Natural killer cell (primary cell): Measurements from ENCODE around the gene TNFAIP8L1. TPM values are rescaled to one million over a fixed set of nuclear protein-coding genes. Genes with fewer than 3 reads are reported as not detected.

ENCODE experiments used
- ATAC-seq, 3 donors: fragments of 150-1000 bp in 2 of 3; fragments of 200-7000 bp in 1 of 3; cut with Tn5 transposase; 1 replicate in 1 of 3; 2 replicates in 2 of 3; pipeline ENCODE4 v1.10.0; 2021; ENCODE audit warnings: mild to moderate bottlenecking in 2 of 3, moderate library complexity in 2 of 3
- DNase-seq, 2 donors: peaks; one replicate each; pipeline versions ENCODE4 v3.0.0 to v3.0.0-alpha.2; 2013 to 2021; ENCODE audit warnings: mixed read lengths in 1 of 2
- H3K27ac ChIP-seq: one replicate; pipeline ENCODE4 v1.5.1; 2013; ENCODE audit warnings: mild to moderate bottlenecking, low read length
- H3K27me3 ChIP-seq: one replicate; pipeline ENCODE4 v1.6.1; 2013; ENCODE audit warnings: low read length; ENCODE audit not compliant: control insufficient read depth, insufficient read depth
- H3K36me3 ChIP-seq: one replicate; pipeline ENCODE4 v1.6.1; 2013; ENCODE audit warnings: low read length; ENCODE audit not compliant: control insufficient read depth, insufficient read depth
- H3K4me1 ChIP-seq: one replicate; pipeline ENCODE4 v1.6.1; 2013; ENCODE audit warnings: low read length; ENCODE audit not compliant: control insufficient read depth, insufficient read depth
- H3K4me3 ChIP-seq: one replicate; pipeline ENCODE4 v1.5.1; 2013; ENCODE audit warnings: low read length
- H3K9me3 ChIP-seq: one replicate; pipeline ENCODE4 v1.6.1; 2013; ENCODE audit warnings: low read length; ENCODE audit not compliant: control insufficient read depth, insufficient read depth
- H3K27ac Mint-ChIP-seq, 2 donors: one replicate each; pipeline ENCODE4 v1.8.0; 2022; ENCODE audit warnings: mild to moderate bottlenecking in 2 of 2, mixed read lengths in 2 of 2, moderate library complexity in 1 of 2
- H3K27me3 Mint-ChIP-seq, 2 donors: one replicate each; pipeline ENCODE4 v1.8.0; 2022; ENCODE audit warnings: low read depth in 2 of 2, mixed read lengths in 2 of 2
- H3K36me3 Mint-ChIP-seq: one replicate; pipeline ENCODE4 v1.8.0; 2022; ENCODE audit warnings: mixed read lengths
- H3K4me1 Mint-ChIP-seq, 2 donors: one replicate each; pipeline ENCODE4 v1.8.0; 2022; ENCODE audit warnings: mixed read lengths in 2 of 2
- H3K4me3 Mint-ChIP-seq: one replicate; pipeline ENCODE4 v1.8.0; 2022; ENCODE audit warnings: mild to moderate bottlenecking, moderate library complexity, mixed read lengths
- H3K9me3 Mint-ChIP-seq, 2 donors: one replicate each; pipeline ENCODE4 v1.8.0; 2022; ENCODE audit warnings: mixed read lengths in 2 of 2
- CTCF ChIP-seq: fragments of 200-600 bp; IDR thresholded peaks from one replicate; pipeline ENCODE4 v1.8.0; 2022; ENCODE audit warnings: antibody characterized with exemption
- WGBS: methylation state at CpG from one replicate; pipeline ENCODE4 v1.1.7; 2013; ENCODE audit warnings: missing lambda C conversion rate; ENCODE audit not compliant: insufficient coverage; 5-methylcytosine and 5-hydroxymethylcytosine counted together
- intact Hi-C: fragments of 100-400 bp; cut with micrococcal nuclease; formaldehyde crosslinking; loops from one replicate; pipeline ENCODE4 v1.14.2; 2022
- total RNA-seq, 4 donors: library from RNA; stranded (reverse); fragments of 120-200 nt in 1 of 4; gene quantifications; one replicate each; pipeline versions ENCODE4 v1.2.3 to v1.2.4, GENCODE V29; 2013 to 2022

Gene TNFAIP8L1
- total RNA-seq, 3 donors from 2014 or later (not counting 1 experiment from before 2014, with no cell fraction given), result 8.5 to 13.5 (median 13.3) TPM

GRCh38 chr19:4596033-4596904, 43.0 kb upstream of the TNFAIP8L1 start:
- Histone ChIP-seq H3K9me3 (no peaks in the 10 kb centered on the region), H3K4me3 (no peak overlapping the region), H3K27ac (no peak overlapping the region), H3K4me1 (peaks cover 17% of the 10 kb centered on the region), H3K36me3 (no peaks in the 10 kb centered on the region), H3K27me3 (peaks cover 20% of the 10 kb centered on the region)
- DNase-seq, result no peak
- no peak for ATAC-seq
- Mint-ChIP-seq H3K4me3 (no peak overlapping the region), H3K36me3 (no peaks in the 10 kb centered on the region), H3K27me3 (peaks cover 6 to 20% of the 10 kb centered on the region in 2 donors), H3K9me3 (no peaks in the 10 kb centered on the region), H3K27ac (no peak overlapping the region), H3K4me1 (peaks cover 4 to 13% of the 10 kb centered on the region in 2 donors)
- 50% methylated on average over 17 of the region's 21 CpGs for WGBS
- intact Hi-C loops, result loop anchor here (5.0 kb wide), 1 partner anchor 41 kb away; the partner anchor contains the start of gene TNFAIP8L1
- no peak for TF ChIP-seq CTCF

- Histone ChIP-seq H3K36me3 (no peaks in the 10 kb centered on the region), H3K9me3 (no peaks in the 10 kb centered on the region), H3K27ac (no peak overlapping the region), H3K4me1 (peaks cover 17% of the 10 kb centered on the region), H3K27me3 (peaks cover 19% of the 10 kb centered on the region), H3K4me3 (no peak overlapping the region)
- ATAC-seq, result peak; percentile 38 to 63 (median 62)
- peaks cover 0 to 14% of the 10 kb centered on the region in 2 donors for H3K27me3 Mint-ChIP-seq
- peaks cover 4 to 13% of the 10 kb centered on the region in 2 donors for H3K4me1 Mint-ChIP-seq
- DNase-seq, result peak in 1 of 2 donors; percentile 44
- peak overlapping the region in 1 of 2 donors; percentile 69 for H3K27ac Mint-ChIP-seq
- H3K9me3 Mint-ChIP-seq, result no peaks in the 10 kb centered on the region
- 10% methylated on average over 27 of the region's 27 CpGs for WGBS
- no peak for TF ChIP-seq CTCF
- H3K4me3 Mint-ChIP-seq, result peak overlapping the region; percentile 76
- no peaks in the 10 kb centered on the region for H3K36me3 Mint-ChIP-seq
- intact Hi-C loops, result loop anchor here (5.0 kb wide), 1 partner anchor 40 kb away; the partner anchor contains the start of gene TNFAIP8L1
Measured at GRCh38 chr19:4597278-4597974, 41.9 kb upstream of the TNFAIP8L1 start.

- peaks cover 0 to 10% of the 10 kb centered on the region in 2 donors for H3K27me3 Mint-ChIP-seq
- Histone ChIP-seq H3K36me3 (no peaks in the 10 kb centered on the region), H3K27ac (no peak overlapping the region), H3K27me3 (peaks cover 17% of the 10 kb centered on the region), H3K4me1 (peaks cover 17% of the 10 kb centered on the region), H3K9me3 (no peaks in the 10 kb centered on the region), H3K4me3 (no peak overlapping the region)
- H3K4me3 Mint-ChIP-seq, result peak overlapping the region; percentile 76
- DNase-seq (peak; percentile 50 to 74), ATAC-seq (peak; percentile 85 to 90 (median 88))
- intact Hi-C loops, result loop anchor here (5.0 kb wide), 1 partner anchor 39 kb away; the partner anchor contains the start of gene TNFAIP8L1
- H3K4me1 Mint-ChIP-seq, result peaks cover 4 to 13% of the 10 kb centered on the region in 2 donors
- no peaks in the 10 kb centered on the region for H3K9me3 Mint-ChIP-seq
- no peaks in the 10 kb centered on the region for H3K36me3 Mint-ChIP-seq
- peak overlapping the region in 1 of 2 donors; percentile 69 for H3K27ac Mint-ChIP-seq
- under 1% methylated on average over 32 of the region's 32 CpGs for WGBS
- no peak for TF ChIP-seq CTCF
Measured at GRCh38 chr19:4597975-4598671, 41.2 kb upstream of the TNFAIP8L1 start.
